Tibial nerve (tissue), 4 donors: ENCODE data around the gene STRN3.

Experiments
- CTCF ChIP-seq, 5 experiments: fragments of 200-600 bp in 3 of 5; fragments of 450-650 bp in 2 of 5; sonication (generic) in 3 of 5; IDR thresholded peaks; one replicate each; pipeline ENCODE4 v1.5.1; 2016 to 2019; ENCODE audit warnings: antibody characterized with exemption in 5 of 5, mild to moderate bottlenecking in 3 of 5, moderate library complexity in 2 of 5
- EP300 ChIP-seq, 2 donors: sonication (generic); formaldehyde crosslinking; IDR thresholded peaks; one replicate each; pipeline ENCODE4 v1.6.1; 2017; ENCODE audit warnings: antibody characterized with exemption in 2 of 2, mild to moderate bottlenecking in 1 of 2
- POLR2A ChIP-seq, 2 donors: fragments of 450-650 bp; IDR thresholded peaks; one replicate each; pipeline ENCODE4 v1.6.1; 2017; ENCODE audit warnings: antibody characterized with exemption in 2 of 2, mild to moderate bottlenecking in 2 of 2, moderate library complexity in 2 of 2

- TF ChIP-seq CTCF (IDR thresholded peaks at IDR 0.05) = no peak
- TF ChIP-seq POLR2A (IDR thresholded peaks at IDR 0.05) = no peak
- TF ChIP-seq EP300 (IDR thresholded peaks at IDR 0.05) = no peak
These were observed 37.7 kb downstream of the STRN3 start for GRCh38 chr14:30988509-30988908.
